NOMO-1 treated with DMSO at 0.1 percent for 48 hours (cell line): ENCODE data around the gene USP24.

Experiments
- DNase-seq: peaks from one replicate; lab custom pipeline; 2025; ENCODE audit not compliant: unreplicated experiment; lab: John Stamatoyannopoulos, UW

The USP24 gene

DNA sequence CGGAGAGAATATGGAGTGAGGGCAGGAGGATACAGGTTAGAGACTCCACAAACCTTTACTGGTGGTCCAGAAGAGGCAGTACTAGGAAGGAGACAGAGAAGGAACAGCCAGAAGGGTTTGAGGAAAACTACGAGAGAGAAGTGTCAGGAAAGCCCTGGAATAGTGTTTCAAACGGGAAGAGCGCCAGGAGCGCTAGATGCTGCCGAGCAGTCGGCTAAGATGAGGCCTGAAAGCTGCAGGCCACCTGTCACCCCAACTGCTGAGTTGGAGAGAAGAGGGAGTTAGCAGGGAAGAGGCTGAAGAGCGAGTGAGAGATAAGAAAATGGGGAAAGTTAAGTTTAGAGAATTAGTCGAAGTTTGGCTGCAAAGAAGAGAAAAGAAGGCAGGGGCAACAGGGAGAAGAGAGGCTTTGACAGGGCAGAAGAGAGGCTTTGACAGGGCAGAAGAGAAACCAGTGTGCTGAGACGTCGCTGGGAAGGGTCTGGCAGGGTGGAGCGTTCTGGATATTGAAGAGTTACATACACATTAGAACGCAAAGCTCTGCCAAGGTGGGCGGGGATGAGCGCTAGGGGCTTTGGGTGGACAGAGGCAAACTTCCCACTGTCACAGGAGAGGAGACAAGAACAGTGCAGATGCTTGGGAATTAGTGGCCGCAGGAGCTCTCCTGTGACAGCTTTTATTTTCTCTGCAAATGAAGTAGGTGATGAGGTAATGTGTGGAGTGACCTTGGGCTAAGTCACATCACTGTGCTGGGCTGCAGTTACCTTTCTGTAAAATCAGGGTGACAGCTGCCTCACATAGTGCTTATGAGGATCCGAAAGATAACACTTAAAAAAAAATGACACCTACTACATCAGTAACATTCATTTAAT lies 144.6 kb downstream of the USP24 start:
- DNase-seq, result no peak

DNA sequence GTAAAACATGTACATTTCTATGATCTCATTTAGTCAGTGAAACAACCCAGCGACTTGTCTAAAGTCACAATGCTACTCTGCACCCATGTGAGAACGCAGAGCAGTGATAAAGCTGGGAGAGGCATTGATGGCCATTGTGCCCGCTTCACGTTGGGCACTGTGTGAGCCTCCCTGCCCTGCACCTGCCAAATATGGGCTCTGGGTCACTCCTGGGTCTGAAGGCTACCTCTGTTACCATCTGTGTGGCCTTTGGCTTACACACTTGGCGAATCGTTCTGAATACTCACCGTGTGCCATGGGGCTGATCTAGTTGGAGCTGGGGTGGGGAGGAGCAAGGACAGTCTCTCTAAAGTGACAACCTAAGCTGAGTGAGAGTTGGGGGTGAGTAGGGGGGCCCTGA lies 145.9 kb downstream of the USP24 start:
- no peak for DNase-seq

DNA sequence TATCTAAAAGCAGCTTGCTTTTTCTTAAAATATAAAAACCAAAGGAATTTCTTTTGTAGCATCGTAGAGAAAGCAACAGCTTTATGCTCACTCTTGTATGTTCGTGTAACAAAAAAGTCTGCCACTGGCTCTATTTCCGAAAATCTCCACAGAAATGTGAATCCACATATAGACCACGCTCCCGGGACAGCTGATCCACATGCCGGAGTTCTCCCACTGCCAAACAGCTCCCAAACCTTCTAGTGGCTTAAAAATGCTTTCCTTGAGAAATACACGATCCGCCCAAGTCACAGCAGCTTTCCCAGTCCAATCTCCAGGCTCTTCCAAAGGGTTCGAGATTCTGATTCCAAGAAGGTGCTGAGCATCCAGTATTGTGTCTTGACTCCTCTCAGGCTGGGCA lies 146.5 kb downstream of the USP24 start:
- no peak for DNase-seq

DNA sequence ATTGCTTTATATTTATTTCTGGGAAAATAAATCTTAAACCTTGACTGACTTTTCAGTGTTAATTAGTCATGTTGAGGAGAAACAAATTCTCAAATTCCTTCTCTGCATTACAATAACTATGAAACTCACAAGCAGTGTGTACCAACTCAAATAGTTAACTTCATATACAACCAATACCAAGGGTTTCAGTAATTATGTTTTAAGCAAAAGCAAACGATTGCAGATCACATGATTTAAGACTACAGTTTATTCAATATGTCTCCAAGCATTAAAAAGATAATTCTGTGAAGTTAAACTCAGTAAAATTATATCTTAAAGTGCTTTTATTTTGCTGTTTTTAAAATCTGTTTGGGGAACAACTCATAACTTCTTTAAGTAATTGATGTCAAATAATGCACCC lies 147.2 kb downstream of the USP24 start:
- no peak for DNase-seq

DNA sequence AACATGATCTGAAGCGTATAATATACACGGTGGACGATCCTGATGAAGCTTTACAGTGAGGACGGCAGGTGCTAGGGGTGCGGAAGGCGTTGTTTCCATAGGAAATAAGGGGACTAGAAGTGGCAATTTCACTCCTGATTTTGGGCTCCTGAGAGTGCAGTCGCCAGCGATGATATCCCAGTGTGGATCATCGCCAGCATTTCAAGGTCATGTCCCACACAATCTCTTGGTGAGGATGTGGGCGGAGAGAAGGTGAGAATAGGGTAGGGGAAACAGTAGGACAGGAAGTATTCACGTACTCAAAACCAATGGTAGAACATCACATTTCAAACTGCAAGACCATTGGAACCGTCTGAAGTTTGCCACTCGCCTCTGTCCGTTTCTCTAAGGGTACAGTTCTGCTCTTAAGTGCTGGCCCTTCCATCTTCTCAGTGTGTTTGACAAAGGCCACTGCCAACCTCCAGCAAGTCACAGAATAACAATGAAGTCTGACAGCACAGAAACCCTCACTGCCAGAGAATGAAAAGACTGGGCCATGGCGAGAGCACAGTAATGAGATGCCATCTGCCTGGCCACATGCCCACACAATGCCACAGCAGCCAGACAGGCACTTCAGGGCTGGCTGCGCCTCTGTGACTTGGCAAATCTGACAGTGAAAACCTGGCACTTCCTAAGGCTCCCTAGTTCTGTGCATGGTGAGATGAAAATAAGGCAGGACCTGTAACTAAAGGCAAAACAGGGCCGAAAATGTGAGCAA lies 148.0 kb downstream of the USP24 start:
- DNase-seq, result no peak

DNA sequence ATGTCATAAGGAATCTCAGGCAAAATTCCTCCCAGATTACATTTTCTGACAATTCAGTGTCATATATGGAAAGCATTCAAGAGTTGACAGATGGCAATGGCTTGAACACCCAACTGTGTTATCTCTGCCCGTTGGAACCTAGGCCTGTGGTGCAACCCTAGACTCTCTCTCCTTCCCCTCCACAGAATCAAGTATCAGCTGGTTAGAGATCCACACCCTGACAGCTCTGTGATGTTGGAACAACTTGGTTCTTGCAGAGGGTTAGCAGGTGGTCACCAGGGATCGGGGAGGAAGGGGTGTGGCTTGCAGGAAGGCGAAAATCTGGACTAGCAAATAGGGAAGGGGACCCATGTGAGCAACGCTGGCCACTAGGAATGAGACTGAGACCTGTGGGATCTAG lies 149.5 kb downstream of the USP24 start:
- no peak for DNase-seq

DNA sequence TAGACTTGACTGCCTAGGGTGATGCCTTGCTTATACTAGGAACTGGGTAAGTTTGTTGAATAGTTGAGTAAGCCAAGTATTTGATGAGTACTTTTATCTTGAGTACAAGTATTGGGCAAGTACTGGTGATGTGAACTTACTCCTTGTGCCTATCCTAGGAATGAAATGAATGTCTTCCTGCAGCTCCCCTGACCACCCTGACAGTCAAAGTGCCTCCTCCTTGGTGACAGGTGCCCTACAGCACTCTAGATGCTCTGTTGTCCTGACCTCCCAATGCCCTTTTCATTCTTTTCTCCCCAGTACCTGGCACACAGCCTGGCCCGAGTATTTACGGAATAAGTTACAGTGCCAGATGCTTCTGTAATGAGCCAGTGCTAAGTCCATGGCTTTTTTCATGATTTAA lies 150.3 kb downstream of the USP24 start:
- DNase-seq, result no peak

DNA sequence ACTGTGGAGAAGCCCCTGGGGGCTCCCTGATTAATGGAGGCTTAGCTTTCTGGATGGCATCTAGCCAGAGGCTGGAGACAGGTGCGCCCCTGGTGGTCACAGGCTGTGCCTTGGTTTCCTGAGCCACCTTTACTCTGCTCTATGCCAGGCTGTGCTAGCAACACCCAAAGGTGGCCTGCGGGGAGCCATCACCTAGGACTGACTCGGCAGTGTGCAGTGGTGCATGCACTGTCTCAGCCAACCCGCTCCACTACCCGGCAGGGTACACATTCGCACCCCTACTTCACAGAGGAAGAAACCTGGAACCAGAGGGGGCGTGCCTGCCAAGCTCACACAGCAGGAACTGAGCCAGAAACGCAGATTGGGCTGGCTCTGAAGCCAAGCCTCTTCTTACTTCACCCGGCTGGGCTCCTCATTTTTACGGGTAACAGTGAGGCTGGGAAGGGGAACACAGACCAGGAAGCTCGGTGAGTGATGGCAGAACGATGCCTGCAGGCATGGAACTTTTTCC lies 151.0 kb downstream of the USP24 start:
- no peak for DNase-seq

DNA sequence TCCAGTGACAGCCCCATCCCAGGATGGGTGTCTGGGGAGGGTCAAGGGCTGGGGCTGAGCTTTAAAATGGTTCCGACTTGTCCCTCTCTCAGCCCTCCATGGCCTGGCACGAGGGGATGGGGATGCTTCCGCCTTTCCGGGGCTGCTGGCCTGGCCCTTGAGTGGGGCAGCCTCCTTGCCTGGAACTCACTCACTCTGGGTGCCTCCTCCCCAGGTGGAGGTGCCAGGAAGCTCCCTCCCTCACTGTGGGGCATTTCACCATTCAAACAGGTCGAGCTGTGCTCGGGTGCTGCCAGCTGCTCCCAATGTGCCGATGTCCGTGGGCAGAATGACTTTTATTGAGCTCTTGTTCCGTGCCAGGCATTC lies 151.6 kb downstream of the USP24 start:
- DNase-seq, result no peak

DNA sequence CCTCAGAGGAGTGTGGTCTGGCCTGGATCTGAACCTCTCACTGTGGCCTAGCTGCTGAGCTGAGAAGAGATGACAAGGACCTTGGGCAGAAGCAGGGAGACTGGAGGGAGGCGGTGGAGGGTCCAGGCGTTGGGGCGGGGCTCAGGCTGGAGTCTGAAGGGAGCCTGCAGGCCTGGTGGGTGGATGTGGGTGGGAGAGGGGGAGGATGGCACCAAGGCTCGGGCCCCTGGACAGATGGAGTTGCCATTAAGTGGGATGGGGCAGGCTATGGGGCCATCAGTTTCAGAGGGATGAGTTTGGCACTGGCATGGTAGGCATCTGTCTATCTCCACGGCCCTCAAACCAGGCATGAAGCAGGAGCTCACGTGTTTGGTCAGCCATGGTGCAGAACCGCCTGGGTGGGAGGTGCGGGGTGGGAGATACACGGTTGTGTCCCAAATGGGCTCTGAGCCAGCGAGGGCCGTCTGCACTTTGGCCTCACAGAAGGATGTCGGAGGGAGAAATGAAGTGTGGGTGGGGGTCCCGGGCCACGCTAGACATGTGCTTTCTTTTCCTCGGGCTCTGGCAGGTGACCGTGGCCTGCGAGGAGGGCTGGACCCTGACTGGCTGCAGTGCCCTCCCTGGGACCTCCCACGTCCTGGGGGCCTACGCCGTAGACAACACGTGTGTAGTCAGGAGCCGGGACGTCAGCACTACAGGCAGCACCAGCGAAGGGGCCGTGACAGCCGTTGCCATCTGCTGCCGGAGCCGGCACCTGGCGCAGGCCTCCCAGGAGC lies 152.2 kb downstream of the USP24 start:
- DNase-seq, result no peak

DNA sequence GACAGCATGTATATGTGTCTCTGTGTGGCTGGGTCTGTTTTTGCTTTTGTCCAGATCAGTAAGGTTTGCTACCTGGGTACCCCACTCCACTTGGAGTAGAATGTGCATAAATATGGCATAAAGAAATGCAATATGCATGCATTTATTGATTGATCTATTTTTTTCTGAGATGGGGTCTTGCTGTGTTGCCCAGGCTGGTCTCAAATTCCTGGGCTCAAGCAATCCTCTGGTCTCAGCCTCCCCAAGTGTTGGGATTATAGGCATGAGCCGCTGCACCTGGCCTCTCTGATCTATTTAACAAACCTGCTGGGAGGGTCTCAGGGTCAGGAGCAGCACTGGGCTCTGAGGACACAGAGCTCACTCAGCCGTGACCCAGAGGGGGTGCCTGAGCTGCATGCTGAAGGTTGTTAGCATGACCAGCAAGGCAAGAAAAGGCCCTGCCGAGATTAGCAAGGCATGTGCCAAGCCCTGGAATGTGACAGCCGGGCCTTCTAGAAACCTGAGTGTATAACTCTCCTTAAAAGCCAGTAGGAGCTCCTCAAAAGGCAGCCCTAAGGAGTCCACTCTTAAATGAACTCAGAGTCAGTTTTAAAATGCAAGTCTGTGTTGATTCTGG lies 153.3 kb downstream of the USP24 start:
- DNase-seq, result no peak

DNA sequence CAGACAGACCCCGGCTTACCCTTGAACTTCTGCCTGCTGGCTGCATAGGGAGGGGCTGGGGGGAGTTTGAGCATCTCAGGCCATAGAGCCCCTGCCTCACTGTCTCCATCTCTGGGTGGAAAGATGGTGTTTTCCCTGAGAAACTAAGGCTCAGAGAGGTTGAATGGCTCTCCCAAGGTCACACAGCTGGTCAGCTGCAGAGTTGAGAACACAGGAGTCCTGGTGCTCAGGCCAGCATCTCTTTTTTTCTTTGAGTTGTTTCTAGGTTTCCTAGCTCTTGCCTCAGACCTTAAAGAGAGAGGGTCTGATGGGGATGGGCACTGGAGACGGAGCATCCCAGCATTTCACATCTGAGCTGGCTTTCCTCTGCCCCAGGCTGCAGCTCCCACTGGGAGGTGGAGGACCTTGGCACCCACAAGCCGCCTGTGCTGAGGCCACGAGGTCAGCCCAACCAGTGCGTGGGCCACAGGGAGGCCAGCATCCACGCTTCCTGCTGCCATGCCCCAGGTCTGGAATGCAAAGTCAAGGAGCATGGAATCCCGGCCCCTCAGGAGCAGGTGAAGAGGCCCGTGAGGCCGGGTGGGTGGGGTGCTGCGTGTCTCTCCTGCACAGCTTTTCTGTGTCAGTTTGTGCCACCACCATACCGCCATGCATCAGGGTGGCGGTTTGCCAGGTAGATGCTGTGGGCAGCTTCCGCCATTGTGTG lies 154.0 kb downstream of the USP24 start:
- DNase-seq, result no peak

DNA sequence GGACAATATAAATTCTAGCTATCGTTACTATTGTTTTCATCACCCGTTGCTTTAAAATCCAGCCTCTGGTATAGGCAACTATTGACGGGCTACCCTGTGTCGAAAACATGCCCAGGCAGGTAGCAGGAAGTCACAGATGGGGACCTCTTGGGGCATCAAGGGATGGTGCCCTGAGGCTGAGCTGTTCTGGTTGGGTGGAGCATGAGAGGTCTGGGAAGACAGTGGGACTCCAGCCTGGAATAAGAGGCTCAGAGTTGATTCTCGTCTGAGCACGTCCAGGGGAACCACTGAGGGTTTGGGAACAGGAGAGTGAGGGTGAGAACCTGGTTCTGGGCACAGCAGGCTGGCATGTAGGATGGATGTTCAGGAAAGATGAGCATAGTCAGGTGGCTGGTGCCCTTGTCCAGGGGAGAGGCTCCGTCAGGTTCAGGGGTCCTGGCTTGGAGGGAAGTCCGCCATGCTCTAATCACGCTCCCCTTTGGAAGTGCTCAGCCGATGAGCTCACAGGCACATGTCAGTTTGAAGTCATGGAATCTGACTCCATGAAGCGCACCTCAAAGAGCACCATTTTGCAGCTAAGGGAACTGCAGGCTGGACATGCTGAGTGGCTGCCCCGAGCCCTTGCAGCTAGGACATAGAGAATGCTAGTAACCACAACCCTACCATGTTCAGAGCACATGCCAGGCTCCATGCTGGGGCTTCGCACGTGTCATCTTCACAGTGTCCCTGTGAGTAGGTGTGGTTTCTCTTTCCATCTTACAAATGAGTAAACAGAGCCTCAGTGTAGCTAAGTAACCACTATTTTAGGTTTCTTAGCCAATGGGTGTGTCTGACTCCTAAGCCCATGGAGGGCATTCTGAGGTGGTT lies 154.8 kb downstream of the USP24 start:
- no peak for DNase-seq

DNA sequence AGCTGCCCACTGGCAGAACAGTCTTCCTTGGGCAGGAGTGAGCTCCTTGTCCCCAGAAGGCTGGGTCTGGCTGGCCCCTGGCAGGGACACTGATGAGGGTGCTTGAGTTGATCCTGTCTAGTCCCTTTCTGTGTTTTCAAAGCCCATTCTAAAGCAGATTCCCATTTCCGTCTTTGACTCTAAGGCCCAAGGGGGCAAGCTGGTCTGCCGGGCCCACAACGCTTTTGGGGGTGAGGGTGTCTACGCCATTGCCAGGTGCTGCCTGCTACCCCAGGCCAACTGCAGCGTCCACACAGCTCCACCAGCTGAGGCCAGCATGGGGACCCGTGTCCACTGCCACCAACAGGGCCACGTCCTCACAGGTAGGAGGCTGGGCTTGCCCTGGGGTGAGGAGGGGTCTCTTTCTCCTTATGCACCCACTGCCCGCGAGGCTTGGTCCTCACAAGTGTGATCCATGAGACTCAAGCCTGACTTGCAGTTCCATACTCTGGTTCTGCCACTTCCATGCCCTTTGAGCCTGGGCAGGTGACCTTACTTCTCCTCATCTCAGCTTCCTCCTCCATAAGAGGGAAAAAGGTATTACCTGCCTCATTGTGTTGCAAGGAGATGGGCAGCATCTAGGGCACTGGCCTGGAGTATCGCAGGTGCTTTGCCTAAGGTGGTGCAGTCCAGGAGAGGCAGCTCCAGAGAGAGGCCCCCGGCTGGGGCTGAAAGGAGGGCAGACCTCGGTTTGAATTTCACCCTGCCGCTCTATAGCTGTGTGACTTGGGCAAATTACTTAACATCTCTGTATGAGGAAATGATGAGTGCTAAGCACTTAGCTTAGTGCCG lies 155.6 kb downstream of the USP24 start:
- DNase-seq, result no peak

DNA sequence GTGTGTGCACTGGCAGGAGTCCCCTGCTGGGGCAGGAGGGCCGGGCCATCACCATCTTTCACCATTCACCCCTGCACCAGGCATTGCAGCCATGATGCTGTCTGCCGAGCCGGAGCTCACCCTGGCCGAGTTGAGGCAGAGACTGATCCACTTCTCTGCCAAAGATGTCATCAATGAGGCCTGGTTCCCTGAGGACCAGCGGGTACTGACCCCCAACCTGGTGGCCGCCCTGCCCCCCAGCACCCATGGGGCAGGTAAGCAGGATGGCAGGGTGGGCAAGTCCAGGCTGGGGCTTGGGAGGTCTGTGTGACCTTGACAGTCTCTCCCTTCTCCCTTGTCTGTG lies 157.2 kb downstream of the USP24 start:
- no peak for DNase-seq

DNA sequence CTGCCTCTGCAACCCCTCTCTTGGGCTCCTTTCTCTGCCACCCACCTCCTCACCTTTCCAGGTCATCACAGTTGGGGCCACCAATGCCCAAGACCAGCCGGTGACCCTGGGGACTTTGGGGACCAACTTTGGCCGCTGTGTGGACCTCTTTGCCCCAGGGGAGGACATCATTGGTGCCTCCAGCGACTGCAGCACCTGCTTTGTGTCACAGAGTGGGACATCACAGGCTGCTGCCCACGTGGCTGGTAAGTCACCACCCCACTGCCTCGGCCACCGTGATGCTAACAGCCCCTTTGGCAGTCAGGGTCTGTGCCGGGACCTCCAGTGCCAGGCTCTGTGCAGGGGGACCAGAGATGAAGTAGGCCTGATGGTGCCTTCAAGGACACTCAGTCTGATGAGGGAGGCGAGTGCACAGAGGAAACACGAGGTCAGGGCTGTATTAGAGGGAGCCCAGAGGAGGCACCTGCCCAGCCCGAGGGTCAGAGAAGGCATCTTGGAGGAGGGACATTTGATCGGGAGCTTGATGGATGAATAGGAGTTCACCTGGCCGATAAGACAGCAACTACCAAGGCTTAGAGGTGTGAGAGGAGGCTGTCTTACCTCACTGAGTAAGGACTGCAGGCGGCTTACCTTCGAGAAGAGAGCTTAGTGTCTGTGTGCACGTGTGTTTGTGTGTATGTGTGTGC lies 157.8 kb downstream of the USP24 start:
- no peak for DNase-seq

DNA sequence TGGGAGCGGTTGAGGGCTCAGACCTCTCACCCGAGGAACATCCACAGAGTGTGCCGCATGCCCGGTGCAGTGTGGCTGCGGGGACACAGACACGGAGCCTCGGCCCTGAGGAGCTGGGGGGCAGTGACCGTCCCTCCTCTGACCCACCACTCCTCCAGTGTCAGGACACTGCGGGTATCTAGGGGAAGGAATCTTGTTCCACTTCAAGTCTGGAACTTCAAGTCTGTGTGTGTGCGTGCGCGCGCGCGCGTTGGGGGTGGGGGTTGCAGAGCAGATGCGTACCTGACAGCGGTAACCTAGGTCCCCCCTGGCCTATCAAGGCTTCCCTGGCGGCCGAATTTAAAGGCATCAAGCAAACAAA lies 158.6 kb downstream of the USP24 start:
- DNase-seq, result no peak

DNA sequence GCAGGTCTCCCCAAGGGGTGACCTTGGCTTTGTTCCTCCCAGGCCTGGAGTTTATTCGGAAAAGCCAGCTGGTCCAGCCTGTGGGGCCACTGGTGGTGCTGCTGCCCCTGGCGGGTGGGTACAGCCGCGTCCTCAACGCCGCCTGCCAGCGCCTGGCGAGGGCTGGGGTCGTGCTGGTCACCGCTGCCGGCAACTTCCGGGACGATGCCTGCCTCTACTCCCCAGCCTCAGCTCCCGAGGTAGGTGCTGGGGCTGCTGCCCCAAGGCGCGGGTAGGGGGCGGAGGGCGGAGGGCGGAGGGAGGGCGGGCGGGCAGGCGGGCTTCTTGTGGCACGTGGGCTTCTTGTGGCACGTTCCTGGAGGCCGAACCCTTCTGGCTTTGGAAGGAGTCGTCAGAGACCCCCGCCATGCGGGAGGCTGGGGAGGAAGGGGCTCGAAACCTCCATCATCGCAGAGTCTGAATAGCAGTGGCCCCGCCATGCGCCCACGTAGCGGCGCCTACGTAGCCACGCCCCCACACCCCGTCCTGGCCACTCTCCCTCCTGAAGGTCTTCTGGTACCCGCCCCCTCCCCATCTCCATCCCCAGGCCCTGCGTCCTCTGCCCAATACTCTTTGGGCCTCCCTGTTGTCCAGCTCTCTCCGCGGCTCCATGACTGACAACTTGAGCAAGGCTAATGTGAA lies 159.1 kb downstream of the USP24 start:
- DNase-seq, result no peak
